GM12865 (cell line): Measurements from ENCODE around the gene SH3TC1.

ENCODE experiments used
- DNase-seq: peaks from one replicate; pipeline ENCODE4 v3.0.0; 2010; ENCODE audit warnings: low read depth
- H3K4me3 ChIP-seq: 2 replicates; pipeline ENCODE4 v1.5.1; 2011; ENCODE audit warnings: mild to moderate bottlenecking, low read depth, low read length, control low read depth
- TF ChIP-seq, protein P1 (sequence below): IDR thresholded peaks from 2 replicates; pipeline ENCODE4 v1.5.1; 2011; ENCODE audit warnings: low read length, control low read depth, low read depth, inconsistent platforms; ENCODE audit not compliant: insufficient read depth; ENCODE audit errors: missing control alignments

SH3TC1 gene

DNA sequence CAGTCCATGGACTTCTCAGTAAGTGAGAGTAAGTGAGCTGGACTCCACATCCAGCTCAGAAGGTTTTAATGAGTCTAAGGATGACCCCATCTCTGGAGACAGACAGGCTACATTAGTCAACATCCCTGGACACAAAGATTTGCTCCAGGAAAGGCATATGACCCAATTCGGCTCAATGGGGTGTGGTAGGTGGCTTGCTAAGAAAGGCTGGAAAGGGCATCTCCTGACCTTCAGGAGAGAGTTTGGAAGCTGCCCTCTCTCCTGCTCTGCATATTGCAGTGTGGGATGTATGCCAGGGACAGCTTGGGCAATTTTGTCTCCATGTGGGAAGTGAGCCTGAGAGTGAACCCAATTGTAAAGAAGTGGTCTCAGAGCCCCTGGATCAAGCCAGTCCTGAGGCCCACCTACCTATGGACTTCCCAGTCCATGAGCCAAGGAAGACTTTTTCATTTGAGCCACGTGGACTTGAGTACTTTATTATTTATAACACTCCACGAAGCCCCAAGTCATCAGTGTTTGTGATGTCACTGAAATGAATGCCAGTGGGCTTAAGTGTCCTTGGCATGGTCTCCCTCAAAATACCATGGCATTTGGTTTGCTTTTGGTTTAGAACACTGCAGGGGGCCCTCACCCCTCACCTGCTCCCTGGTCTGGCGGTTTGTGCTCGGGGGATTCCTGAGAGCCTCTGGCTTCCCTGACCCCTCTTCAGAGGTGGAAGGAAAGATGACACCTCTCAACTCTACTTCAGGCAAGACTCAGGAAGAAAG lies 30.1 kb upstream of the SH3TC1 start:
- no peak overlapping the region for H3K4me3 ChIP-seq
- TF ChIP-seq, protein P1, sequence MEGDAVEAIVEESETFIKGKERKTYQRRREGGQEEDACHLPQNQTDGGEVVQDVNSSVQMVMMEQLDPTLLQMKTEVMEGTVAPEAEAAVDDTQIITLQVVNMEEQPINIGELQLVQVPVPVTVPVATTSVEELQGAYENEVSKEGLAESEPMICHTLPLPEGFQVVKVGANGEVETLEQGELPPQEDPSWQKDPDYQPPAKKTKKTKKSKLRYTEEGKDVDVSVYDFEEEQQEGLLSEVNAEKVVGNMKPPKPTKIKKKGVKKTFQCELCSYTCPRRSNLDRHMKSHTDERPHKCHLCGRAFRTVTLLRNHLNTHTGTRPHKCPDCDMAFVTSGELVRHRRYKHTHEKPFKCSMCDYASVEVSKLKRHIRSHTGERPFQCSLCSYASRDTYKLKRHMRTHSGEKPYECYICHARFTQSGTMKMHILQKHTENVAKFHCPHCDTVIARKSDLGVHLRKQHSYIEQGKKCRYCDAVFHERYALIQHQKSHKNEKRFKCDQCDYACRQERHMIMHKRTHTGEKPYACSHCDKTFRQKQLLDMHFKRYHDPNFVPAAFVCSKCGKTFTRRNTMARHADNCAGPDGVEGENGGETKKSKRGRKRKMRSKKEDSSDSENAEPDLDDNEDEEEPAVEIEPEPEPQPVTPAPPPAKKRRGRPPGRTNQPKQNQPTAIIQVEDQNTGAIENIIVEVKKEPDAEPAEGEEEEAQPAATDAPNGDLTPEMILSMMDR, result no peak
- DNase-seq, result no peak

DNA sequence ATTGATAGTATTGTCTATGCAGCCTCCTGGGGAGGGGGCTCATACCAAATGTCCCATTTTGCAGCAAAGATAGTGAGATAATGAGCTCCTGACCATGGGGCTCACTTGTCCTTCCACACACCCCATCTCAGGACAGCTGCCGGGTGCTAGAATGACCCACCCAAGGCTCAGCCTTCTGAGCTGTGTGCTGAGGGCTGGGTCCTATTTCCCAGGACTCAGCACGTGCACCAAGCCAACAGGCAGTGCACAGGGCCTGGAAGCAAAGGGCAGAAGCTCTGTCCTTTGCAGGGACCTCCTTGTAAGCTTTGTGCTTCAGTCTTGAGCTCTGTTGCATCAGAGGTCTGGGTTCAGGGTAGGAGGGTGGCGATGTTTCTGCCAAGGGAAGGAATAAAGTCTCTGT lies 29.3 kb upstream of the SH3TC1 start:
- no peak overlapping the region for H3K4me3 ChIP-seq
- DNase-seq, result no peak
- TF ChIP-seq, protein P1, result no peak

DNA sequence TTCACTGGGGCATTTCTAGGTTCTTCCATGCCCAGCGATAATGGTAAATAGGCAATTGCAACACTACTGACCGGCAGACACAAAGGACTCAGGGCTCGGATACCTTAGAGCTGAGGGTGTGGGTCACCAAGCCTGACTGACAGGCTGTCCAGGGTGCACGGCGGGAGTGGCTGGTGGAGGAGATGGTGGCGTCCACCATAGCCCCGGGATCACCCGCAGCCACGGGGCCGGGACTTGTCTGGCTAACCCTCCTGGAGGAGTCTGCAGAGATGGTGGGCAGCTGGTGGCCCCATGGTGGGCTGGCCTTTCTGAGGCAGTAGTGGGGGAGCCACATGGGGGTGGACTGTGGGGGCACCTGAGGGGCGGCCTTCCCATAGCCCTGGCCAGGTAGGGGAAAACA lies 28.7 kb upstream of the SH3TC1 start:
- H3K4me3 ChIP-seq, result no peak overlapping the region
- DNase-seq, result no peak
- TF ChIP-seq, protein P1, result no peak

DNA sequence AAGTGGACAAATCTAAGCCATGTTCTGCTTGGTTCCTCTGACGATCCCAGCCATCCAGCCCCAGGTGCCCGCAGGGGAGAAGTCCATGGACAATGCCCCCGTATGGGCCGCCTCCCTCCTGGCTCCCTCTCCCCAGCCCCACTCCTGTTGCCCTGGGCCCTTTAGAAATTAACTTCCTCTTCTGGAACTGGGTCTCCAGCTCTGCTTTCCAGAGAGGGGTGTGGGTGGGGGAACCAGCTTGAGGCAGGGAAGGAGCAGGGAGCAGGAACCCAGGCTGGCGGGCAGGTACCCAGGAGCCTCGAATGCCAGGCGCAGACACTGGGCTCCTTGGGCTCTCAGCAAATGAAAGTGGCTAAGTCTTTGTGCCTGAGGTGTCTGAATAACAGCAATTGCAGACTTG lies 27.8 kb upstream of the SH3TC1 start:
- TF ChIP-seq, protein P1, result no peak
- DNase-seq, result no peak

DNA sequence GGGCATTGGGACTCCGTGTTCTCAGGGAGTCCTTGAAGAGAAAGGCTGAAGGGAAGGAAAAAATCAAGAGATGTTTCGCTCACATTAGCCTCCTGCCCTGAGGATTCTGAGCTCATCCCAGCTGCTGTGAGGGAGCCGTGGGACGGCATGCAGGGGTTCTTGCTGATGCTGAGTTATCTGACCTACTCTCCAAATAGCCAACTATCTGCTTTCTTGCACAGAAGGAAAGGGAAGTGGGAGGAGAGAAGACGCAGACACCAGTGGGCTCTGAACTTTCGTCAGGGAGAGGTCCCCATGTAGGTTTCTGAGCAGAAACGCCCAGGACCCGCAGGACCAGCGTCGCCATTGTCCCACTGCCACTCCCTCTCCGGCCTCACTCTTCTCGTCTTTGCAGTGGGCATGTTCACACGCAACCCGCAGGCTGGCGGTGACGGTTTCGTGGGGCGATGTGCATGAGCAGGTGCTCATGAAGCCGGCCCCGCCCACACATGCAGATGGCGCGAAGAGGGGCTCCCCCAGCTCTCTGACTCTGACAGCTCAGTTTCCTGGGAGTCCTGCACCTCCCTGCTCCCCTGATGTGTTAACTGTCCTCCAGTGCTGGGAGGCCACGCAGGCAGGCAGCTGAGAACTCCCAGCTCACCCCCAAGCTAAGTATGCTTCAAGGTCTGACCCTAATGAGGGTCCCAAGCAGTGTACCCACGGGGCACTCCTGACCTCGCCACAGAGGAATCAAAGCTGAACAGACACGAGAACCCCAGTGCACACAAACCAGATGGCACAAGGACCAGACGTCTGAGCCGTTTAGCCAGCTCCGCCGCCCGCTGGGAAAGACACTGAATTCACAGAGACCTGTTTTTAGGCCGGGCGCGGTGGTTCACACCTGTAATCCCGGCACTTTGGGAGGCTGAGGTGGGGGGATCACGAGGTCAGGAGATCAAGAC lies 26.8 kb upstream of the SH3TC1 start:
- H3K4me3 ChIP-seq, result no peak overlapping the region
- DNase-seq, result peak; percentile 79
- TF ChIP-seq, protein P1, result no peak

More for the DNA sequence above, 27.8 kb upstream of the SH3TC1 start:
- no peak overlapping the region for H3K4me3 ChIP-seq

DNA sequence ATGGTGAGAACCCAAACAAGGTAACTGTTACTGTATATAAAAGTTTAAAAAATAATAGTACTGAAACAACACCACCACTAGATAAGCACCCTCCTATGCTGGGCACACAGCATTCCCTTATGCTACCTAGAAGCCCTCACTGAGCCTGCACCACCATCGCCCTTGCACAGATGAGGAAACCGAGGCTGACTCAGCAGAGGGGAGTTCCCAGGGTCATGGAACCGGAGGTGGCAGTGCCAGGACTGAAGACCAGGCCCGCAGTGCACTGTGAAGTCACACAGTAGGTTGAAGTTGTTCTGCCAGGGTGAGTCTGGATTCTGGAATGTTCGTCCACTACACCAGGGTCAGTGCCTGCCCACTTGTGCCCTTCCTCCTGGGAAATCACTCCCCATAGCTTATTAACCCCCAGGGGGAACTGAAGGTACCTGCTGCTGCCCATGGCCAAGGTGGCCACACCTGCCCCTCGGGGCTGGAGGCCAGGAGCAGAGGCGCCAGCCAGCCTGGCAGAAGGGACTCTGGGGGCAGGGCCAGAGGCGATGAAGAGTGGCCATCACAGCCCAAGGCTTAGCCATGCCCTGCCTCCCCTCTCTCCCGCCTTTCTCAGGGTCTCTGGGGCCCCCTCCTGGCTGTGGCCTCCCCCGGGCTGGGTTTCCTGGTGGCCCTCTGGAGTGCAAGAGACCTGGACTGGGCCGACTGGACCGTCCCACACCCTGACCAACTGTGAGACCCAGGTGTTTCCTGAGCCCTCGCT lies 25.4 kb upstream of the SH3TC1 start:
- no peak overlapping the region for H3K4me3 ChIP-seq
- TF ChIP-seq, protein P1, result no peak
- DNase-seq, result no peak
